Stimulated activated CD4-positive, alpha-beta T cell treated with anti-CD3 and anti-CD28 coated beads, TNF-alpha, amount 100 ng/mL, for 24 hours (primary cell): Measurements from ENCODE around the gene NR6A1.
A peak's percentile ranks its signal among the peaks of the same experiment; 100 is the strongest.

Source experiments
- DNase-seq, 3 experiments: peaks; one replicate each; pipeline ENCODE4 v3.0.0-alpha.2; 2020; ENCODE audit warnings: low read depth in 3 of 3

The NR6A1 gene

GRCh38 chr9:124658165-124659017 lies 112.7 kb downstream of the NR6A1 start:
- peak in 2 of 3 experiments; percentile 3 to 27 for DNase-seq

GRCh38 chr9:124657516-124657915 lies 113.6 kb downstream of the NR6A1 start:
- no peak for DNase-seq

GRCh38 chr9:124654431-124654830 lies 116.7 kb downstream of the NR6A1 start:
- no peak for DNase-seq

GRCh38 chr9:124652615-124653393 lies 118.3 kb downstream of the NR6A1 start:
- DNase-seq: no peak

- no peak for DNase-seq
Measured at GRCh38 chr9:124652203-124652602, 118.9 kb downstream of the NR6A1 start.

GRCh38 chr9:124645274-124645673 lies 125.8 kb downstream of the NR6A1 start:
- no peak for DNase-seq

- no peak for DNase-seq
Measured at GRCh38 chr9:124639637-124640036, 131.5 kb downstream of the NR6A1 start.

- no peak for DNase-seq
Measured at GRCh38 chr9:124635285-124635684, 135.8 kb downstream of the NR6A1 start.

GRCh38 chr9:124632077-124632621 lies 139.0 kb downstream of the NR6A1 start:
- DNase-seq: no peak

- DNase-seq: no peak
Measured at GRCh38 chr9:124631326-124631725, 139.8 kb downstream of the NR6A1 start.

GRCh38 chr9:124629600-124629999 lies 141.5 kb downstream of the NR6A1 start:
- DNase-seq: no peak

- no peak for DNase-seq
Measured at GRCh38 chr9:124628741-124629140, 142.4 kb downstream of the NR6A1 start.

GRCh38 chr9:124626276-124626675 lies 144.8 kb downstream of the NR6A1 start:
- no peak for DNase-seq

- no peak for DNase-seq
Measured at GRCh38 chr9:124625087-124625486, 146.0 kb downstream of the NR6A1 start.

GRCh38 chr9:124624735-124624992 lies 146.4 kb downstream of the NR6A1 start:
- no peak for DNase-seq

- no peak for DNase-seq
Measured at GRCh38 chr9:124623966-124624734, 147.0 kb downstream of the NR6A1 start.

- DNase-seq: no peak
Measured at GRCh38 chr9:124622882-124623281, 148.2 kb downstream of the NR6A1 start.

- DNase-seq: no peak
Measured at GRCh38 chr9:124621371-124622328, 149.5 kb downstream of the NR6A1 start.

- no peak for DNase-seq
Measured at GRCh38 chr9:124618476-124618875, 152.6 kb downstream of the NR6A1 start.

GRCh38 chr9:124617477-124618141 lies 153.5 kb downstream of the NR6A1 start:
- peak; percentile 49 to 71 (median 56) for DNase-seq
